K562 (cell line): Measurements from ENCODE around the gene NEK1. TPM values are rescaled to one million over a fixed set of nuclear protein-coding genes. Genes with fewer than 3 reads are reported as not detected.

Source experiments
- ATAC-seq: fragments of 200-7000 bp; cut with Tn5 transposase; 3 replicates; pipeline ENCODE4 v1.9.1; 2020; ENCODE audit warnings: moderate library complexity
- BruUV-seq: library from RNA; stranded (reverse); fragments of 400-500 nt; replicated peaks from 2 replicates; lab custom pipeline; 2021; lab: Mats Ljungman, UMichigan
- CTCF ChIA-PET: fragments of 300-600 bp; formaldehyde crosslinking; extraction: SDS; loops from one replicate; lab custom pipeline; 2021; ENCODE audit warnings: low intra/inter-chr PET ratio; lab: Yijun Ruan, JAX
- POLR2A ChIA-PET: fragments of 300-600, 350-650 bp; sonication (Branson Sonifier 250); formaldehyde crosslinking; extraction: SDS; loops from one replicate; lab custom pipeline; 2021; ENCODE audit warnings: antibody characterized with exemption, inconsistent platforms; lab: Yijun Ruan, JAX
- DNase-seq, 4 experiments: peaks; one replicate each; pipeline versions ENCODE4 v3.0.0 to v3.0.0-alpha.2; 2011 to 2018; ENCODE audit warnings: low spot score in 3 of 4, mixed read lengths in 3 of 4; ENCODE audit errors: extremely low read depth in 1 of 4
- FAIRE-seq: peaks from 2 replicates; lab custom pipeline; 2011; peaks lifted over from hg19 to GRCh38; lab: Jason Lieb, UNC
- H2AFZ ChIP-seq: 2 replicates; pipeline ENCODE4 v1.6.0; 2011; ENCODE audit warnings: low read depth, low read length, control low read depth, inconsistent platforms
- H3K27ac ChIP-seq: fragments of 200-600 bp; 3 replicates; pipeline ENCODE4 v1.8.0; 2011; ENCODE audit warnings: low read depth, mild to moderate bottlenecking, control low read depth, inconsistent platforms, low read length, moderate library complexity, mixed read lengths; ENCODE audit errors: extremely low read depth
- H3K27me3 ChIP-seq, 2 experiments: fragments of 300-600 bp in 1 of 2; 2 replicates in 1 of 2; 3 replicates in 1 of 2; pipeline versions ENCODE4 v1.6.0 to v1.8.0; 2011; ENCODE audit warnings: inconsistent platforms in 2 of 2, low read length in 2 of 2, mild to moderate bottlenecking in 1 of 2, mixed read lengths in 1 of 2, moderate library complexity in 1 of 2; ENCODE audit not compliant: control insufficient read depth in 2 of 2, insufficient read depth in 2 of 2
- H3K36me3 ChIP-seq: fragments of 300-600 bp; 3 replicates; pipeline ENCODE4 v1.8.0; 2011; ENCODE audit warnings: mild to moderate bottlenecking, low read length, inconsistent platforms; ENCODE audit not compliant: control insufficient read depth, insufficient read depth
- H3K4me1 ChIP-seq, 2 experiments: fragments of 200-600 bp in 1 of 2; replicated peaks in 1 of 2; 2 replicates in 1 of 2; 3 replicates in 1 of 2; pipeline versions ENCODE4 v1.5.1 to v1.8.0; 2011; ENCODE audit warnings: inconsistent platforms in 2 of 2, low read length in 2 of 2, mild to moderate bottlenecking in 1 of 2, mixed read lengths in 1 of 2, moderate library complexity in 1 of 2; ENCODE audit not compliant: control insufficient read depth in 2 of 2, insufficient read depth in 2 of 2
- H3K4me2 ChIP-seq: 2 replicates; pipeline ENCODE4 v1.6.1; 2011; ENCODE audit warnings: low read length, control low read depth, inconsistent platforms, mixed read lengths; ENCODE audit not compliant: insufficient read depth
- H3K4me3 ChIP-seq: fragments of 200-600 bp; sonication (generic), shearing (Covaris generic); 2 replicates; pipeline ENCODE4 v1.5.1; 2016; ENCODE audit warnings: control low read depth, inconsistent platforms
- H3K79me2 ChIP-seq: fragments of 200-600 bp; 3 replicates; pipeline ENCODE4 v1.8.0; 2011; ENCODE audit warnings: low read length, inconsistent platforms; ENCODE audit not compliant: control insufficient read depth, insufficient read depth
- H3K9ac ChIP-seq, 2 experiments: 2 replicates each; pipeline versions ENCODE4 v1.6.0 to v1.6.1; 2011; ENCODE audit warnings: low read depth in 2 of 2, low read length in 2 of 2, control low read depth in 1 of 2, inconsistent platforms in 1 of 2, mild to moderate bottlenecking in 1 of 2, mixed read lengths in 1 of 2; ENCODE audit not compliant: insufficient read depth in 1 of 2
- H3K9me1 ChIP-seq: one replicate; pipeline ENCODE4 v1.6.0; 2011; ENCODE audit warnings: inconsistent platforms, mild to moderate bottlenecking, low read length, moderate library complexity; ENCODE audit not compliant: control insufficient read depth, insufficient read depth
- H3K9me3 ChIP-seq: replicated peaks from 2 replicates; pipeline ENCODE4 v1.5.1; 2011; ENCODE audit warnings: low read depth, low read length, inconsistent platforms; ENCODE audit not compliant: control insufficient read depth, insufficient read depth
- H4K20me1 ChIP-seq: replicated peaks from 2 replicates; pipeline ENCODE4 v1.6.1; 2011; ENCODE audit warnings: low read length, inconsistent platforms, mixed read lengths; ENCODE audit not compliant: control insufficient read depth, insufficient read depth
- CHCHD3 ChIP-seq: fragments of 250-450 bp; sonication (Bioruptor Pico); IDR thresholded peaks from 2 replicates; pipeline ENCODE4 v2.1.2; 2022; ENCODE audit warnings: mild to moderate bottlenecking
- E2F1 ChIP-seq: sonication (generic); formaldehyde crosslinking; IDR thresholded peaks from 2 replicates; pipeline ENCODE4 v1.8.1; 2023; ENCODE audit warnings: mild to moderate bottlenecking, missing genetic modification reagents, moderate library complexity
- HCFC1 ChIP-seq: IDR thresholded peaks from 2 replicates; pipeline ENCODE4 v1.6.1; 2012; ENCODE audit warnings: low read depth, low read length, improper control_type of control experiment
- HNRNPLL ChIP-seq: fragments of 200-400 bp; formaldehyde crosslinking; IDR thresholded peaks from 2 replicates; pipeline ENCODE4 v1.6.1; 2017; ENCODE audit warnings: low read length, low read depth, mild to moderate bottlenecking; ENCODE audit not compliant: poor library complexity, severe bottlenecking
- ILF3 ChIP-seq: fragments of 450-650 bp; IDR thresholded peaks from 2 replicates; pipeline ENCODE4 v1.6.1; 2018; ENCODE audit warnings: antibody characterized with exemption, mild to moderate bottlenecking, moderate library complexity, borderline replicate concordance
- KLF13 ChIP-seq: fragments of 450-650 bp; IDR thresholded peaks from 2 replicates; pipeline ENCODE4 v1.6.1; 2016; ENCODE audit warnings: missing genetic modification characterization, low read depth, mild to moderate bottlenecking, missing compliant biosample characterization, moderate library complexity, borderline replicate concordance
- MYC ChIP-seq, 2 experiments: fragments of 250-450 bp in 1 of 2; sonication (Bioruptor Pico) in 1 of 2; IDR thresholded peaks; 2 replicates each; pipeline versions ENCODE4 v1.5.1 to v1.6.1; 2012 to 2021; ENCODE audit warnings: low read depth in 2 of 2, borderline replicate concordance in 1 of 2, improper control_type of control experiment in 1 of 2, low read length in 1 of 2, mild to moderate bottlenecking in 1 of 2, moderate library complexity in 1 of 2
- NFE2L1 ChIP-seq: fragments of 450-650 bp; IDR thresholded peaks from 2 replicates; pipeline ENCODE4 v1.6.1; 2016; ENCODE audit warnings: missing genetic modification characterization, low read depth, mild to moderate bottlenecking, missing compliant biosample characterization, moderate library complexity, borderline replicate concordance
- NFXL1 ChIP-seq: fragments of 450-650 bp; formaldehyde crosslinking; IDR thresholded peaks from 2 replicates; pipeline ENCODE4 v1.4.0; 2021; ENCODE audit warnings: mild to moderate bottlenecking
- ZNF311 ChIP-seq: fragments of 250-450 bp; sonication (Bioruptor Pico); IDR thresholded peaks from 2 replicates; pipeline ENCODE4 v1.4.0; 2020; ENCODE audit warnings: mild to moderate bottlenecking, moderate library complexity
- ZNF778 ChIP-seq: fragments of 450-650 bp; formaldehyde crosslinking; IDR thresholded peaks from 2 replicates; pipeline ENCODE4 v1.4.0; 2020; ENCODE audit warnings: mild to moderate bottlenecking, moderate library complexity
- WGBS: fragments of 100-300 bp; shearing (Covaris generic); methylation state at CpG from one replicate; pipeline ENCODE4 v1.1.6; 2016; ENCODE audit warnings: low coverage, mixed read lengths; ENCODE audit not compliant: insufficient coverage; ENCODE audit errors: missing lambda C conversion rate; 5-methylcytosine and 5-hydroxymethylcytosine counted together
- in situ Hi-C: fragments of 300-500 bp; cut with MboI; formaldehyde crosslinking; loops from 4 replicates; pipeline ENCODE4 v1.15.0; 2018; ENCODE audit warnings: inconsistent platforms, mixed read lengths
- intact Hi-C: fragments of 100-400 bp; cut with micrococcal nuclease; formaldehyde crosslinking; loops from 2 replicates; pipeline ENCODE4 v1.14.2; 2022
- polyA plus RNA-seq, 8 experiments: library from polyadenylated mRNA; depleted of rRNA in 4 of 8; stranded (reverse) in 5 of 8; unstranded in 3 of 8; fragments of >200 nt; fragmentation: Nextera tagmentation in 2 of 8; fragmentation: Illumina TruSeq in 1 of 8; extraction: Ambion mirVana in 2 of 8; extraction: Trizol in 1 of 8; gene quantifications; 2 replicates each; pipeline versions ENCODE4 v1.2.1 to v1.2.3, GENCODE V29; 2011 to 2014; ENCODE audit warnings: inconsistent platforms in 1 of 8, missing spikeins in 1 of 8
- total RNA-seq, 7 experiments: library from RNA; depleted of rRNA in 6 of 7; stranded (reverse); fragments of >200 nt in 6 of 7; fragmentation: Illumina TruSeq in 2 of 7; extraction: Trizol in 2 of 7; gene quantifications; 2 replicates each; pipeline versions ENCODE4 v1.2.1 to v1.2.3, GENCODE V29; 2011 to 2021; ENCODE audit warnings: low replicate concordance in 1 of 7
- TF ChIP-seq, protein P1 (sequence below), 2 experiments: fragments of 450-650 bp in 1 of 2; sonication (generic) in 1 of 2; formaldehyde crosslinking in 1 of 2; IDR thresholded peaks in 1 of 2; conservative IDR thresholded peaks in 1 of 2; 2 replicates each; pipeline versions ENCODE4 v1.6.1 to v1.8.1; 2016 to 2023; ENCODE audit warnings: mild to moderate bottlenecking in 2 of 2, moderate library complexity in 2 of 2, inconsistent platforms in 1 of 2, missing genetic modification reagents in 1 of 2

The NEK1 gene
- total and polyA plus RNA-seq, 9 of the 15 experiments (the other 6 are each of a cell fraction or from before 2014, with no cell fraction given) = 6.2 to 15.7 (median 10.3) TPM

DNA sequence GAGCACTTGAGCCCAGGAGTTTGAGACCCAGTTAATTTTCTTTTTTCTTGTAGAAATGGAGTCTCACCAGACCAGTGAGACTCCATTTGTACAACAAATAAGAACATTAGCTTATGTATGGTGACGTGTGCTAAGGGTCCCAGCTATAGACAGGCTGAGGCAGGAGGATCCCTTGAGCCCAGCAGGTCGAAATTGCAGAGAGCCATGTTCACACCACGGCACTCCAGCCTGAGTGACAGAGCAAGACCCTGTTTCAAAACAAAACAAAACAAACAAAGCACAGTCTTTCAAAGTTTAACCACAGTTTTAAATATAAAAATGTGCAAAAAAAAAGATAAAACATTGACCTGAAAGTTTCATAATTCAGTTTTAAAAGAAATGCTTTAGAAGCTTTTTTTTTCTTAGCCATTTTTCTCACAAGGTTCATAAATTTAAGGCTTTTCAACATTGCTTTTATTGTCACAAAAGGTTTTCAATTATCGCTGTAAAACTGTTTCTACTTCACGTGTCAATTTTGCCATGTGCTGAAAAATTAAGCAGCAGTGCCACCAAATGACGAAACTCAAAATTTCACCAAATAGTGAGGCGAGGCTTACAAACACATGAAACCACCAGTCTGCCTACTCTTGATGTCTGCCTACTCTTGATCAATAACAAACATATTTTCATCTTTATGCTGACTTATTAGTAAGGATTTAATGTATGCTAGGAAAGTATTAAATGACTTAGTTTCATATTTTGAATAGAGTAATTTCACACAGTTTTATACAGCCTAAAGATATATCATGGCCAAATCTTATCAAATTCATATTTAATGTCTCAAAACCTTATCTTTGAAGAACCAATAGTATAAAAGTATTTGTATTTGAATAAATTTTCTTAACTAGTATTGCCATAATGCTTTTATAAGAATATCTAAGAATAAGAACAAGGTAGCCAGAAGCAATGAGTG lies 126.3 kb downstream of the NEK1 start:
- no peaks in the 10 kb centered on the region for H3K4me1 ChIP-seq
- H4K20me1 ChIP-seq = no peaks in the 10 kb centered on the region
- H3K9ac ChIP-seq = no peak overlapping the region
- H3K27ac ChIP-seq = no peak overlapping the region
- whole genome bisulfite sequencing = 35% methylated on average over 7 of the region's 7 CpGs
- 0 out of 2 replicates have a peak overlapping the region, but pooled peaks have one; percentile 27 for H2AFZ ChIP-seq
- in situ Hi-C loops (loop anchor here (5.0 to 25.0 kb wide), 2 partner anchors 474 to 564 kb away; partner anchors contain the start of gene CBR4), intact Hi-C loops (loop anchor here (2.0 to 10.0 kb wide), 4 partner anchors 119 to 563 kb away; partner anchors contain the start of gene SH3RF1)
- BruUV-seq = no TSS peak
- peak in 2 of 4 experiments; percentile 14 to 45 for DNase-seq
- no peaks in the 10 kb centered on the region for H3K79me2 ChIP-seq
- H3K36me3 ChIP-seq = 0 out of 3 replicates have a peak, but pooled peaks cover 2% of the 10 kb centered on the region
- H3K4me3 ChIP-seq = no peak overlapping the region
- H3K4me2 ChIP-seq = no peak overlapping the region
- CTCF ChIA-PET = interaction anchor here (0.6 to 1.2 kb wide), 4 partner anchors 462 to 1487 kb away, joined by 3 to 5 read pairs (median 3); no protein-coding TSS in a partner anchor
- no peaks in the 10 kb centered on the region for H3K27me3 ChIP-seq
- peak; percentile 80 for ATAC-seq
- FAIRE-seq = peak; percentile 87
- POLR2A ChIA-PET = no interaction called here
- no peaks in the 10 kb centered on the region for H3K9me1 ChIP-seq
- no peaks in the 10 kb centered on the region for H3K9me3 ChIP-seq
- TF ChIP-seq NFXL1 = no peak
- TF ChIP-seq, protein P1, sequence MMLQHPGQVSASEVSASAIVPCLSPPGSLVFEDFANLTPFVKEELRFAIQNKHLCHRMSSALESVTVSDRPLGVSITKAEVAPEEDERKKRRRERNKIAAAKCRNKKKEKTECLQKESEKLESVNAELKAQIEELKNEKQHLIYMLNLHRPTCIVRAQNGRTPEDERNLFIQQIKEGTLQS (IDR thresholded peaks at IDR 0.05) = 0 out of 2 replicates have a peak, but pooled peaks have one; percentile 13
- TF ChIP-seq, protein P1 (CRISPR knock-in tag; conservative IDR thresholded peaks at IDR 0.05) = no peak
- TF ChIP-seq ILF3 = no peak
- no peak for TF ChIP-seq ZNF311 (CRISPR knock-in tag)
- TF ChIP-seq HNRNPLL = no peak
- TF ChIP-seq CHCHD3 (CRISPR knock-in tag) = no peak
- TF ChIP-seq HCFC1 = no peak
- TF ChIP-seq E2F1 (CRISPR knock-in tag) = no peak
- no peak for TF ChIP-seq ZNF778 (CRISPR knock-in tag)
- no peak for TF ChIP-seq NFE2L1 (tag)
- TF ChIP-seq MYC (IDR thresholded peaks at IDR 0.05; ENCODE audit: low read depth, low read length) = peak; percentile 40; the same call in 1 of the 2 replicates
- TF ChIP-seq MYC (CRISPR knock-in tag; IDR thresholded peaks at IDR 0.05; ENCODE audit: borderline replicate concordance, low read depth) = no peak
- no peak for TF ChIP-seq KLF13 (tag)
